ENCODE data around the gene GRM8. TPM values are rescaled to one million over a fixed set of nuclear protein-coding genes. Genes with fewer than 3 reads are reported as not detected.

GRM8 gene
- total RNA-seq, 1 experiment from 2014 or later: not detected

GRCh38 chr7:127041689-127042452 is 210.9 kb downstream of the GRM8 start:
- DNase-seq (ENCODE audit: low read depth, low spot score) (no peak), ATAC-seq (no peak)
- no peaks in the 10 kb centered on the region for H3K36me3 ChIP-seq (ENCODE audit: control insufficient read depth, insufficient read depth, low read length)
- H3K4me1 ChIP-seq (ENCODE audit: control insufficient read depth, insufficient read depth, low read length): no peaks in the 10 kb centered on the region
- TF ChIP-seq CTCF (IDR thresholded peaks at IDR 0.05) (no peak), TCF7L2 (IDR thresholded peaks at IDR 0.05; ENCODE audit: low read depth, low read length) (no peak), SIN3A (IDR thresholded peaks at IDR 0.05; ENCODE audit: borderline replicate concordance, insufficient read depth, low read depth, low read length) (no peak)
- BruUV-seq (replicated peaks): no TSS peak
- no peaks in the 10 kb centered on the region for H3K9me3 ChIP-seq (ENCODE audit: control insufficient read depth, insufficient read depth, low read depth, low read length)
- ChIA-PET CTCF (no interaction called here), POLR2A (no interaction called here)
- no peaks in the 10 kb centered on the region for H3K27me3 ChIP-seq (ENCODE audit: control insufficient read depth, insufficient read depth, low read length)
- intact Hi-C loops (cut with micrococcal nuclease; ENCODE audit: unreplicated experiment) (no loop called here), in situ Hi-C loops (cut with HindIII; ENCODE audit: low pct_unique_long_range_greater_than_20kb, low sequenced_read_pairs) (no loop called here)
- no peak overlapping the region for H3K4me3 ChIP-seq (ENCODE audit: low read depth in 2 of 2, low read length in 2 of 2)
- H3K27ac ChIP-seq (ENCODE audit: low read length): no peak overlapping the region

- no peak overlapping the region for H3K4me3 ChIP-seq (ENCODE audit: low read depth in 2 of 2, low read length in 2 of 2)
- no peaks in the 10 kb centered on the region for H3K36me3 ChIP-seq (ENCODE audit: control insufficient read depth, insufficient read depth, low read length)
- H3K9me3 ChIP-seq (ENCODE audit: control insufficient read depth, insufficient read depth, low read depth, low read length): no peaks in the 10 kb centered on the region
- POLR2A ChIA-PET: no interaction called here
- in situ Hi-C loops (cut with HindIII; ENCODE audit: low pct_unique_long_range_greater_than_20kb, low sequenced_read_pairs): no loop called here
- DNase-seq (ENCODE audit: low read depth, low spot score) (no peak), ATAC-seq (no peak)
- BruUV-seq (replicated peaks): no TSS peak
- no peak overlapping the region for H3K27ac ChIP-seq (ENCODE audit: low read length)
- H3K27me3 ChIP-seq (ENCODE audit: control insufficient read depth, insufficient read depth, low read length): no peaks in the 10 kb centered on the region
- no peaks in the 10 kb centered on the region for H3K4me1 ChIP-seq (ENCODE audit: control insufficient read depth, insufficient read depth, low read length)
- TF ChIP-seq CTCF (IDR thresholded peaks at IDR 0.05) (no peak), SIN3A (IDR thresholded peaks at IDR 0.05; ENCODE audit: borderline replicate concordance, insufficient read depth, low read depth, low read length) (no peak), POLR2AphosphoS5 (IDR thresholded peaks at IDR 0.05; ENCODE audit: low read depth, low read length) (no peak), TCF7L2 (IDR thresholded peaks at IDR 0.05; ENCODE audit: low read depth, low read length) (no peak), REST (IDR thresholded peaks at IDR 0.05; ENCODE audit: insufficient read depth in 1 of 2, low read depth in 2 of 2, low read length in 1 of 2) (no peak)
- CTCF ChIA-PET: no interaction called here
- intact Hi-C loops (cut with micrococcal nuclease; ENCODE audit: unreplicated experiment): no loop called here
Measured at GRCh38 chr7:127040042-127040441, 212.7 kb downstream of the GRM8 start.
